ENCODE data around the gene CD40. TPM values are rescaled to one million over a fixed set of nuclear protein-coding genes. Genes with fewer than 3 reads are reported as not detected.
"Not testable (repeated sequence)": the region's sequence is repeated elsewhere in the genome, so short reads cannot be mapped to it uniquely, and the experiment has no call there.

The CD40 gene
- polyA plus RNA-seq, 1 of the 3 experiments (the other 2 are of a cell fraction), result not detected

DNA sequence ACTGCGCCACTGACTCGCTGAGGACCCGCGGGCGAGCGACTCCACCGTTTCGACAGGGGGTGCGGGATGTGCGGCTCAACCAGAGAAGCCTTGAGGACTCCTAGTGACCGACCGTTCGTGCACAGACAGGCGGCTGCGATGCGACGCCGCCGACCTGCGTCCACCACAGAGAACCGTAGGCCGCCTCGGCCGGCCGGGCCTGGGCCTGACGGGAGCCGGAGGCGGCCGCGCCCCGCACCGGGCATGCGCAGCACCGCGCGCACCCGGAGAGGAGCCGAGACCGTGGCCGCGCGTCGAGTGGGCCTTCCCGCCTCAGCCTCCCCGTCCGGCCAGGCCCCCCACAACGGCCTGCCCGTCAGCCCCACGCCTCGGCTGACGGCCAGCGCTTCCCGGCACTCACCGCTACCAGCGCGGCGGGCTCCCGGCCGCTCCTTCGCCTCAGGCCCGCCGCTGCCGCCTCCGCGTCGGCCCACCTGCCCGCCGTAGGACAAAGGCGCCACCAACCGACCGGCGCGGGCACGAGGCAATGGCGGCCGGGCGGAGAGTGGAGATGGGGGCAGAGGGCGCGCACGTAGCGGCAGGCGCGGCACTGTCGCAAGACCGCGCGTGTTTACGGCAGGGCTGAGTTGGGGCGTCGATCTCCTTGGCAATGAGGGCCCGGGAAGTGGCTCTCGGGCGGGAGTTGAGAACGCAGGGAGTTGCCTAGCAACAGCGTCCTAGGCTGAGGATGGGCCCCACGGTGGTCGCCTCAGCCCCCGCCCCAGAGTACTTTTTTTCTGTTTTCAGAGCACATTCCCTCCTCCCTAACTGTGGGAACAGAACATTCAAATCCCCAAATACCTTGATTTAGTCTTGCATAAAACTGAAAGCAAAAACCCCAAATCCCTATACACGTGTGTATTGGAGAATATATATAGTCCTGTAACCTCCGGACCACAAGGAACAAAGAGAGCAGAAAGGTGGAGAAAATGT, 28.4 kb upstream of the CD40 start, which contains the start of gene NCOA5 (continued):
- TF ChIP-seq, protein P1, sequence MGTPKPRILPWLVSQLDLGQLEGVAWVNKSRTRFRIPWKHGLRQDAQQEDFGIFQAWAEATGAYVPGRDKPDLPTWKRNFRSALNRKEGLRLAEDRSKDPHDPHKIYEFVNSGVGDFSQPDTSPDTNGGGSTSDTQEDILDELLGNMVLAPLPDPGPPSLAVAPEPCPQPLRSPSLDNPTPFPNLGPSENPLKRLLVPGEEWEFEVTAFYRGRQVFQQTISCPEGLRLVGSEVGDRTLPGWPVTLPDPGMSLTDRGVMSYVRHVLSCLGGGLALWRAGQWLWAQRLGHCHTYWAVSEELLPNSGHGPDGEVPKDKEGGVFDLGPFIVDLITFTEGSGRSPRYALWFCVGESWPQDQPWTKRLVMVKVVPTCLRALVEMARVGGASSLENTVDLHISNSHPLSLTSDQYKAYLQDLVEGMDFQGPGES (IDR thresholded peaks at IDR 0.05; ENCODE audit: low read depth, low read length), result no peak
- TF ChIP-seq, protein P2, sequence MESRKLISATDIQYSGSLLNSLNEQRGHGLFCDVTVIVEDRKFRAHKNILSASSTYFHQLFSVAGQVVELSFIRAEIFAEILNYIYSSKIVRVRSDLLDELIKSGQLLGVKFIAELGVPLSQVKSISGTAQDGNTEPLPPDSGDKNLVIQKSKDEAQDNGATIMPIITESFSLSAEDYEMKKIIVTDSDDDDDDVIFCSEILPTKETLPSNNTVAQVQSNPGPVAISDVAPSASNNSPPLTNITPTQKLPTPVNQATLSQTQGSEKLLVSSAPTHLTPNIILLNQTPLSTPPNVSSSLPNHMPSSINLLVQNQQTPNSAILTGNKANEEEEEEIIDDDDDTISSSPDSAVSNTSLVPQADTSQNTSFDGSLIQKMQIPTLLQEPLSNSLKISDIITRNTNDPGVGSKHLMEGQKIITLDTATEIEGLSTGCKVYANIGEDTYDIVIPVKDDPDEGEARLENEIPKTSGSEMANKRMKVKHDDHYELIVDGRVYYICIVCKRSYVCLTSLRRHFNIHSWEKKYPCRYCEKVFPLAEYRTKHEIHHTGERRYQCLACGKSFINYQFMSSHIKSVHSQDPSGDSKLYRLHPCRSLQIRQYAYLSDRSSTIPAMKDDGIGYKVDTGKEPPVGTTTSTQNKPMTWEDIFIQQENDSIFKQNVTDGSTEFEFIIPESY (IDR thresholded peaks at IDR 0.05; ENCODE audit: borderline replicate concordance, low read depth), result no peak

DNA sequence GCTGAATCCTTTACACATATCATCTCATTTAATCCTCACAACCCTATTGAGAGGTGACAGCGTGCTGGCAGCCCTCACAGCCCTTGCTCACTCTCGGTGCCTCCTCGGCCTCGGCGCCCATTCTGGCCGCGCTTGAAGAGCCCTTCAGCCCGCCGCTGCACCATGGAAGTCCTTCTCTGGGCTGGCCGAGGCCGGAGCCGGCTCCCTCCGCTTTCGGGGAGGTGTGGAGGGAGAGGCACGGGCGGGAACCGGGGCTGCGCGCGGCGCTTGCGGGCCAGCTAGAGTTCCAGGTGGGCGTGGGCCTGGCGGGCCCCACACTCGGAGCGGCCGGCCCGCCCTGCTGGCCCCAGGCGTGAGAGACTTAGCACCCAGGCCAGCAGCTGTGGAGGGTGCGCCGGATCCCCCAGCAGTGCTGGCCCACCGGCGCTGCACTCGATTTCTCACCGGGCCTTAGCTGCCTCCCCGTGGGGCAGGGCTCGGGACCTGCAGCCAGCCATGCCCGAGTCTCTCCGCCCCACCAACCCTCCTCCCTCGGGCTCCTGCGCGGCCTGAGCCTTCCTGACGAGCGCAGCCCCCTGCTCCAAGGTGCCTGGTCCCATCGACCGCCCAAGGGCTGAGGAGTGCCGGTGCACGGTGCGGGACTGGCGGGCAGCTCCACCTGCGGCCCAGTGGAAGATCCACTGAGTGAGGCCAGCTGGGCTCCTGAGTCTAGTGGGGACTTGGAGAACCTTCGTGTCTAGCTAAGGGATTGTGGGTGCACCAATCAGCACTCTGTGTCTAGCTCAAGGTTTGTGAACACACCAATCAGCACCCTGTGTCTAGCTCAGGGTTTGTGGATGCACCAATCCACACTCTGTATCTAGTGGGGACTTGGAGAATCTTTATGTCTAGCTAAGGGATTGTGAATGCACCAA, 26.2 kb upstream of the CD40 start:
- H3K4me1 ChIP-seq (ENCODE audit: control insufficient read depth in 1 of 2, insufficient read depth in 2 of 2, low read depth in 1 of 2, low read length in 1 of 2); H3K27me3 ChIP-seq (ENCODE audit: insufficient read depth); H3K9me3 ChIP-seq; H3K4me3 ChIP-seq (ENCODE audit: low read depth in 2 of 2, low read length in 1 of 2); H3K9ac ChIP-seq; H3F3A ChIP-seq (replicated peaks; ENCODE audit: insufficient read depth); H3K27ac ChIP-seq (ENCODE audit: low read depth in 2 of 2, low read length in 1 of 2); H3K4me2 ChIP-seq; POLR2A ChIA-PET; H3K36me3 ChIP-seq (replicated peaks in 1 of 2; ENCODE audit: control insufficient read depth in 1 of 2, insufficient read depth in 2 of 2, low read length in 1 of 2); DNase-seq; H3K9me2 ChIP-seq; H2AFZ ChIP-seq (ENCODE audit: low read depth): not testable (repeated sequence)
- CTCF ChIA-PET, result interaction anchor here (0.8 kb wide), 1 partner anchor 16 kb away, joined by 3 read pairs; no protein-coding TSS in a partner anchor
- 95% methylated on average over 7 of the region's 52 CpGs for WGBS (ENCODE audit: low lambda C conversion rate)
- Histone ChIP-seq H3K79me2 (ENCODE audit: insufficient read depth) (peaks cover 25% of the 10 kb centered on the region), H4K20me1 (ENCODE audit: insufficient read depth) (peaks cover 25% of the 10 kb centered on the region)

DNA sequence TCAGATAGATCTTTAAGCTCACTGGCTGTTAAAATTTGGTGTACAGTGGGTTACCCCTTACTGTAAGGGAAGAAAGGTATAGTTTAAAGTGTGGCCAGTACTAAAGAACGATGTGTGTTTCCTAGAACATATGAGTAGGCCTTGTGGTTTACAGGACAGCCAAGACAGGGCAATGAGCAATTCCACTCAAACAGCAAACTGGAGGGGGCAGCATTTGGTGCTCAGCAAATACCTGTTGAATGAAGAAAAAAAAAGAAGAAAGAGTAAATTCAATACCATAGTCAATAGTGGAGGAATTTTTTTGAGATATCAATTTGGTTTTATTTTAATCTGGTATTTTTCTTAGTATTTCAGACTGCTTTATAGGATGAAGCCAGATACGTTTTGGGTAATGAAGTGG, 24.6 kb upstream of the CD40 start:
- Histone ChIP-seq H3K9ac (no peak overlapping the region), H3K9me3 (no peaks in the 10 kb centered on the region), H4K20me1 (ENCODE audit: insufficient read depth) (peaks cover 8% of the 10 kb centered on the region), H3K27ac (ENCODE audit: low read depth in 2 of 2, low read length in 1 of 2) (no peak overlapping the region), H3K4me3 (ENCODE audit: low read depth in 2 of 2, low read length in 1 of 2) (no peak overlapping the region), H3K79me2 (ENCODE audit: insufficient read depth) (peaks cover 8% of the 10 kb centered on the region), H3F3A (replicated peaks; ENCODE audit: insufficient read depth) (no peaks in the 10 kb centered on the region), H3K36me3 (replicated peaks in 1 of 2; ENCODE audit: control insufficient read depth in 1 of 2, insufficient read depth in 2 of 2, low read length in 1 of 2) (no peaks in the 10 kb centered on the region), H2AFZ (ENCODE audit: low read depth) (no peak overlapping the region), H3K4me1 (ENCODE audit: control insufficient read depth in 1 of 2, insufficient read depth in 2 of 2, low read depth in 1 of 2, low read length in 1 of 2) (no peaks in the 10 kb centered on the region; a peak in 2 of 4 replicates), H3K9me2 (no peaks in the 10 kb centered on the region), H3K4me2 (no peak overlapping the region), H3K27me3 (ENCODE audit: insufficient read depth) (no peaks in the 10 kb centered on the region)
- DNase-seq, result no peak
- ChIA-PET POLR2A (no interaction called here), CTCF (no interaction called here)
- 48% methylated on average over 2 of the region's 2 CpGs for WGBS (ENCODE audit: low lambda C conversion rate)
- TF ChIP-seq FOXM1 (IDR thresholded peaks at IDR 0.05; ENCODE audit: low read depth) (no peak), TCF12 (IDR thresholded peaks at IDR 0.05) (no peak), RXRA (IDR thresholded peaks at IDR 0.05; ENCODE audit: borderline replicate concordance, low read depth) (no peak), FOSL2 (IDR thresholded peaks at IDR 0.05; ENCODE audit: borderline replicate concordance, low read depth) (no peak), RCOR1 (IDR thresholded peaks at IDR 0.05; ENCODE audit: low read length) (no peak), FOXJ3 (CRISPR knock-in tag; IDR thresholded peaks at IDR 0.05) (no peak), NFIC (IDR thresholded peaks at IDR 0.05; ENCODE audit: borderline replicate concordance) (no peak), SIN3A (IDR thresholded peaks at IDR 0.05; ENCODE audit: borderline replicate concordance, low read depth, low read length) (no peak), EP300 (IDR thresholded peaks at IDR 0.05; ENCODE audit: borderline replicate concordance in 1 of 2, low read depth in 1 of 2, low read length in 1 of 2) (no peak)
- TF ChIP-seq, protein P3, sequence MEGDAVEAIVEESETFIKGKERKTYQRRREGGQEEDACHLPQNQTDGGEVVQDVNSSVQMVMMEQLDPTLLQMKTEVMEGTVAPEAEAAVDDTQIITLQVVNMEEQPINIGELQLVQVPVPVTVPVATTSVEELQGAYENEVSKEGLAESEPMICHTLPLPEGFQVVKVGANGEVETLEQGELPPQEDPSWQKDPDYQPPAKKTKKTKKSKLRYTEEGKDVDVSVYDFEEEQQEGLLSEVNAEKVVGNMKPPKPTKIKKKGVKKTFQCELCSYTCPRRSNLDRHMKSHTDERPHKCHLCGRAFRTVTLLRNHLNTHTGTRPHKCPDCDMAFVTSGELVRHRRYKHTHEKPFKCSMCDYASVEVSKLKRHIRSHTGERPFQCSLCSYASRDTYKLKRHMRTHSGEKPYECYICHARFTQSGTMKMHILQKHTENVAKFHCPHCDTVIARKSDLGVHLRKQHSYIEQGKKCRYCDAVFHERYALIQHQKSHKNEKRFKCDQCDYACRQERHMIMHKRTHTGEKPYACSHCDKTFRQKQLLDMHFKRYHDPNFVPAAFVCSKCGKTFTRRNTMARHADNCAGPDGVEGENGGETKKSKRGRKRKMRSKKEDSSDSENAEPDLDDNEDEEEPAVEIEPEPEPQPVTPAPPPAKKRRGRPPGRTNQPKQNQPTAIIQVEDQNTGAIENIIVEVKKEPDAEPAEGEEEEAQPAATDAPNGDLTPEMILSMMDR (IDR thresholded peaks at IDR 0.05), result no peak
- TF ChIP-seq, protein P2 (IDR thresholded peaks at IDR 0.05; ENCODE audit: borderline replicate concordance, low read depth), result no peak
- TF ChIP-seq, protein P1 (IDR thresholded peaks at IDR 0.05; ENCODE audit: low read depth, low read length), result no peak
